B cell (primary cell): ENCODE data around the gene PCSK6. TPM values are rescaled to one million over a fixed set of nuclear protein-coding genes. Genes with fewer than 3 reads are reported as not detected.

Experiments used
- ATAC-seq: fragments of 200-7000 bp; cut with Tn5 transposase; one replicate; pipeline ENCODE4 v1.10.0; 2021; ENCODE audit warnings: low read depth, mild to moderate bottlenecking, moderate number of reproducible peaks, moderate library complexity
- CTCF ChIA-PET: fragments of 350-600 bp; sonication (Branson Sonifier 250); formaldehyde crosslinking; loops from one replicate; lab custom pipeline; 2021; ENCODE audit warnings: antibody characterized with exemption, inconsistent platforms; lab: Charles Lee
- POLR2A ChIA-PET: fragments of 350-600 bp; sonication (Branson Sonifier 250); formaldehyde crosslinking; loops from one replicate; lab custom pipeline; 2021; ENCODE audit warnings: antibody characterized with exemption; lab: Charles Lee
- DNase-seq: peaks from one replicate; pipeline ENCODE4 v3.0.0; 2013
- H2AFZ ChIP-seq: 2 replicates; pipeline ENCODE4 v1.6.1; 2012; ENCODE audit warnings: mild to moderate bottlenecking, low read depth, low read length; ENCODE audit not compliant: insufficient read depth, poor library complexity, severe bottlenecking
- H3K27ac ChIP-seq, 2 donors: 1 replicate in 1 of 2; 2 replicates in 1 of 2; pipeline ENCODE4 v1.5.1; 2012 to 2013; ENCODE audit warnings: low read length in 2 of 2, mild to moderate bottlenecking in 2 of 2, moderate library complexity in 1 of 2
- H3K27me3 ChIP-seq, 4 experiments: fragments of 200-600 bp in 1 of 4; sonication (generic) in 1 of 4; replicated peaks in 1 of 4; 1 replicate in 2 of 4; 2 replicates in 2 of 4; pipeline versions ENCODE4 v1.6.1 to v1.7.0; 2013 to 2016; ENCODE audit warnings: low read length in 3 of 4, mild to moderate bottlenecking in 2 of 4, mixed read lengths in 1 of 4, moderate library complexity in 1 of 4; ENCODE audit not compliant: insufficient read depth in 4 of 4, control insufficient read depth in 3 of 4; ENCODE audit errors: control extremely low read depth in 1 of 4
- H3K36me3 ChIP-seq, 2 experiments: replicated peaks in 1 of 2; 1 replicate in 1 of 2; 2 replicates in 1 of 2; pipeline versions ENCODE4 v1.6.1 to v1.7.1; 2013; ENCODE audit warnings: low read length in 1 of 2; ENCODE audit not compliant: insufficient read depth in 2 of 2, control insufficient read depth in 1 of 2; ENCODE audit errors: control extremely low read depth in 1 of 2, extremely low read depth in 1 of 2
- H3K4me1 ChIP-seq, 2 donors: fragments of 200-600 bp in 1 of 2; sonication (generic) in 1 of 2; 1 replicate in 1 of 2; 2 replicates in 1 of 2; pipeline versions ENCODE4 v1.5.1 to v1.6.1; 2013 to 2017; ENCODE audit warnings: low read length in 2 of 2; ENCODE audit not compliant: control insufficient read depth in 2 of 2, insufficient read depth in 2 of 2
- H3K4me2 ChIP-seq: replicated peaks from 2 replicates; pipeline ENCODE3; 2012; ENCODE audit warnings: mild to moderate bottlenecking, low read depth, low read length; ENCODE audit not compliant: poor library complexity, severe bottlenecking
- H3K4me3 ChIP-seq, 5 experiments: fragments of 200-600 bp in 1 of 5; sonication (generic) in 1 of 5; 1 replicate in 3 of 5; 2 replicates in 2 of 5; pipeline versions ENCODE4 v1.5.1 to v1.7.0; 2011 to 2016; ENCODE audit warnings: low read length in 4 of 5, mild to moderate bottlenecking in 4 of 5, low read depth in 2 of 5, control low read depth in 1 of 5, moderate library complexity in 1 of 5; ENCODE audit not compliant: insufficient read depth in 1 of 5; ENCODE audit errors: control extremely low read depth in 1 of 5, extremely low read depth in 1 of 5
- H3K79me2 ChIP-seq: fragments of 200-600 bp; sonication (generic); one replicate; pipeline ENCODE4 v1.6.0; 2016; ENCODE audit warnings: low read length; ENCODE audit not compliant: control insufficient read depth, insufficient read depth
- H3K9ac ChIP-seq: fragments of 200-600 bp; sonication (generic); 2 replicates; pipeline ENCODE4 v1.6.1; 2017; ENCODE audit warnings: mild to moderate bottlenecking, low read length, moderate library complexity
- H3K9me3 ChIP-seq, 3 donors: one replicate each; pipeline versions ENCODE4 v1.6.1 to v1.7.1; 2013; ENCODE audit warnings: low read length in 2 of 3; ENCODE audit not compliant: control insufficient read depth in 2 of 3, insufficient read depth in 1 of 3; ENCODE audit errors: control extremely low read depth in 1 of 3
- H4K20me1 ChIP-seq: 2 replicates; pipeline ENCODE4 v1.6.0; 2012; ENCODE audit warnings: mild to moderate bottlenecking, low read length; ENCODE audit not compliant: insufficient read depth, control insufficient read depth, poor library complexity, severe bottlenecking
- H3K27ac Mint-ChIP-seq: one replicate; pipeline ENCODE4 v1.8.0; 2021; ENCODE audit warnings: mixed read lengths
- H3K27me3 Mint-ChIP-seq: one replicate; pipeline ENCODE4 v1.8.0; 2021; ENCODE audit warnings: mixed read lengths
- H3K4me1 Mint-ChIP-seq: one replicate; pipeline ENCODE4 v1.8.0; 2021; ENCODE audit warnings: mixed read lengths
- H3K4me3 Mint-ChIP-seq: one replicate; pipeline ENCODE4 v1.8.0; 2021; ENCODE audit warnings: mixed read lengths
- H3K9me3 Mint-ChIP-seq: one replicate; pipeline ENCODE4 v1.8.0; 2022; ENCODE audit warnings: mixed read lengths; ENCODE audit not compliant: insufficient read depth
- EZH2 ChIP-seq: IDR thresholded peaks from 2 replicates; pipeline ENCODE4 v1.6.1; 2012; ENCODE audit warnings: borderline replicate concordance, low read depth, mild to moderate bottlenecking, moderate library complexity, low read length; ENCODE audit not compliant: insufficient read depth, poor library complexity, severe bottlenecking
- WGBS: methylation state at CpG from one replicate; pipeline ENCODE4 v1.1.5; 2013; ENCODE audit warnings: missing lambda C conversion rate; ENCODE audit not compliant: insufficient coverage; 5-methylcytosine and 5-hydroxymethylcytosine counted together
- intact Hi-C: fragments of 100-400 bp; cut with micrococcal nuclease; formaldehyde crosslinking; loops from one replicate; pipeline ENCODE4 v1.10.0; 2022
- polyA plus RNA-seq: library from polyadenylated mRNA; depleted of rRNA; stranded (reverse); fragments of >200 nt; gene quantifications from 2 replicates; pipeline ENCODE4 v1.2.3, GENCODE V29; 2012
- total RNA-seq, 2 donors: library from RNA; stranded (reverse); fragments of 120-200 nt in 1 of 2; gene quantifications; 1 replicate in 1 of 2; 2 replicates in 1 of 2; pipeline versions ENCODE4 v1.2.3 to v1.2.4, GENCODE V29; 2013 to 2022
- TF ChIP-seq, protein P1 (sequence below): fragments of 200-600 bp; IDR thresholded peaks from one replicate; pipeline ENCODE4 v1.8.0; 2022; ENCODE audit warnings: antibody characterized with exemption, mild to moderate bottlenecking

PCSK6 gene
- total and polyA plus RNA-seq, 2 donors (not counting 1 experiment from before 2014, with no cell fraction given): 0.66 to 1.6 TPM

GRCh38 chr15:101389362-101389761 is 100.1 kb downstream of the PCSK6 start:
- H3K4me1 Mint-ChIP-seq: peaks cover 33% of the 10 kb centered on the region
- CTCF ChIA-PET: no interaction called here

GRCh38 chr15:101388046-101388445 is 101.5 kb downstream of the PCSK6 start:
- Mint-ChIP-seq H3K9me3 (no peaks in the 10 kb centered on the region), H3K4me3 (no peak overlapping the region), H3K4me1 (peaks cover 30% of the 10 kb centered on the region), H3K27ac (no peak overlapping the region), H3K27me3 (no peaks in the 10 kb centered on the region)
- H3K4me2 ChIP-seq: no peak overlapping the region
- intact Hi-C loops: no loop called here
- TF ChIP-seq EZH2: no peak
- TF ChIP-seq, protein P1, sequence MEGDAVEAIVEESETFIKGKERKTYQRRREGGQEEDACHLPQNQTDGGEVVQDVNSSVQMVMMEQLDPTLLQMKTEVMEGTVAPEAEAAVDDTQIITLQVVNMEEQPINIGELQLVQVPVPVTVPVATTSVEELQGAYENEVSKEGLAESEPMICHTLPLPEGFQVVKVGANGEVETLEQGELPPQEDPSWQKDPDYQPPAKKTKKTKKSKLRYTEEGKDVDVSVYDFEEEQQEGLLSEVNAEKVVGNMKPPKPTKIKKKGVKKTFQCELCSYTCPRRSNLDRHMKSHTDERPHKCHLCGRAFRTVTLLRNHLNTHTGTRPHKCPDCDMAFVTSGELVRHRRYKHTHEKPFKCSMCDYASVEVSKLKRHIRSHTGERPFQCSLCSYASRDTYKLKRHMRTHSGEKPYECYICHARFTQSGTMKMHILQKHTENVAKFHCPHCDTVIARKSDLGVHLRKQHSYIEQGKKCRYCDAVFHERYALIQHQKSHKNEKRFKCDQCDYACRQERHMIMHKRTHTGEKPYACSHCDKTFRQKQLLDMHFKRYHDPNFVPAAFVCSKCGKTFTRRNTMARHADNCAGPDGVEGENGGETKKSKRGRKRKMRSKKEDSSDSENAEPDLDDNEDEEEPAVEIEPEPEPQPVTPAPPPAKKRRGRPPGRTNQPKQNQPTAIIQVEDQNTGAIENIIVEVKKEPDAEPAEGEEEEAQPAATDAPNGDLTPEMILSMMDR: no peak
- no CpG with 5 or more reads among the region's 6 CpGs for WGBS
- POLR2A ChIA-PET: no interaction called here
- no peak for DNase-seq
- no peak overlapping the region for H3K9ac ChIP-seq
- H3K36me3 ChIP-seq: no peaks in the 10 kb centered on the region
- no peak overlapping the region for H3K27ac ChIP-seq
- peaks cover 17 to 21% of the 10 kb centered on the region in 2 donors for H3K4me1 ChIP-seq
- H3K79me2 ChIP-seq: no peaks in the 10 kb centered on the region
- CTCF ChIA-PET: no interaction called here
- H4K20me1 ChIP-seq: no peaks in the 10 kb centered on the region
- H2AFZ ChIP-seq: no peak overlapping the region
- no peak for ATAC-seq
- H3K27me3 ChIP-seq: no peaks in the 10 kb centered on the region
- no peak overlapping the region for H3K4me3 ChIP-seq
- H3K9me3 ChIP-seq: no peaks in the 10 kb centered on the region

More at GRCh38 chr15:101389362-101389761, 100.1 kb downstream of the PCSK6 start:
- Histone ChIP-seq H3K79me2 (no peaks in the 10 kb centered on the region), H3K27me3 (no peaks in the 10 kb centered on the region), H3K4me2 (no peak overlapping the region), H2AFZ (no peak overlapping the region), H3K9ac (no peak overlapping the region), H3K27ac (no peak overlapping the region), H3K4me1 (peaks cover 17 to 24% of the 10 kb centered on the region in 2 donors), H4K20me1 (no peaks in the 10 kb centered on the region), H3K4me3 (no peak overlapping the region), H3K36me3 (no peaks in the 10 kb centered on the region), H3K9me3 (no peaks in the 10 kb centered on the region)
- no peaks in the 10 kb centered on the region for H3K9me3 Mint-ChIP-seq
- no peak for DNase-seq
- H3K4me3 Mint-ChIP-seq: no peak overlapping the region
- ATAC-seq: no peak
- H3K27ac Mint-ChIP-seq: no peak overlapping the region
- TF ChIP-seq EZH2: no peak
- TF ChIP-seq, protein P1: no peak
- WGBS: 91% methylated on average over 9 of the region's 9 CpGs
- POLR2A ChIA-PET: no interaction called here
- intact Hi-C loops: no loop called here
- H3K27me3 Mint-ChIP-seq: peaks cover 5% of the 10 kb centered on the region
